NCI-H774 (cell line): ENCODE measurements around the gene CLOCK.

Source experiments
- DNase-seq: peaks from one replicate; lab custom pipeline; 2025; lab: John Stamatoyannopoulos, UW

Gene CLOCK

GRCh38 chr4:55543858-55544257, 2.9 kb downstream of the CLOCK start:
- no peak for DNase-seq

GRCh38 chr4:55540271-55540670, 6.4 kb downstream of the CLOCK start:
- no peak for DNase-seq

GRCh38 chr4:55539658-55540057, 7.1 kb downstream of the CLOCK start:
- DNase-seq: no peak

GRCh38 chr4:55538531-55538930, 8.2 kb downstream of the CLOCK start:
- no peak for DNase-seq

- DNase-seq: no peak
Observed at GRCh38 chr4:55534306-55534705, 12.4 kb downstream of the CLOCK start.

GRCh38 chr4:55530691-55531090, 16.0 kb downstream of the CLOCK start:
- DNase-seq: no peak

GRCh38 chr4:55530167-55530566, 16.5 kb downstream of the CLOCK start:
- no peak for DNase-seq

GRCh38 chr4:55528491-55528890, 18.2 kb downstream of the CLOCK start:
- no peak for DNase-seq

- no peak for DNase-seq
Observed at GRCh38 chr4:55524844-55525571, 21.7 kb downstream of the CLOCK start.

GRCh38 chr4:55518442-55518841, 28.3 kb downstream of the CLOCK start:
- no peak for DNase-seq

GRCh38 chr4:55517526-55518229, 29.0 kb downstream of the CLOCK start:
- no peak for DNase-seq

- no peak for DNase-seq
Observed at GRCh38 chr4:55512922-55513571, 33.7 kb downstream of the CLOCK start.

- no peak for DNase-seq
Observed at GRCh38 chr4:55512077-55512476, 34.6 kb downstream of the CLOCK start.

- DNase-seq: no peak
Observed at GRCh38 chr4:55510685-55511084, 36.0 kb downstream of the CLOCK start.

GRCh38 chr4:55509266-55509665, 37.4 kb downstream of the CLOCK start:
- DNase-seq: no peak

GRCh38 chr4:55507612-55508011, 39.1 kb downstream of the CLOCK start:
- DNase-seq: no peak

GRCh38 chr4:55503169-55503568, 43.5 kb downstream of the CLOCK start:
- no peak for DNase-seq

GRCh38 chr4:55500072-55500471, 46.6 kb downstream of the CLOCK start:
- DNase-seq: no peak

- no peak for DNase-seq
Observed at GRCh38 chr4:55499495-55499894, 47.2 kb downstream of the CLOCK start.

- no peak for DNase-seq
Observed at GRCh38 chr4:55498051-55498450, 48.7 kb downstream of the CLOCK start.

GRCh38 chr4:55491486-55491885, 55.2 kb downstream of the CLOCK start:
- DNase-seq: no peak

GRCh38 chr4:55488716-55489115, 58.0 kb downstream of the CLOCK start:
- no peak for DNase-seq

- DNase-seq: no peak
Observed at GRCh38 chr4:55485821-55486220, 60.9 kb downstream of the CLOCK start.
